Measurements from ENCODE around the gene ADAMTS17. TPM values are rescaled to one million over a fixed set of nuclear protein-coding genes. Genes with fewer than 3 reads are reported as not detected.

Gene ADAMTS17
- total RNA-seq, 1 donor from 2014 or later, result 1.5 TPM

DNA sequence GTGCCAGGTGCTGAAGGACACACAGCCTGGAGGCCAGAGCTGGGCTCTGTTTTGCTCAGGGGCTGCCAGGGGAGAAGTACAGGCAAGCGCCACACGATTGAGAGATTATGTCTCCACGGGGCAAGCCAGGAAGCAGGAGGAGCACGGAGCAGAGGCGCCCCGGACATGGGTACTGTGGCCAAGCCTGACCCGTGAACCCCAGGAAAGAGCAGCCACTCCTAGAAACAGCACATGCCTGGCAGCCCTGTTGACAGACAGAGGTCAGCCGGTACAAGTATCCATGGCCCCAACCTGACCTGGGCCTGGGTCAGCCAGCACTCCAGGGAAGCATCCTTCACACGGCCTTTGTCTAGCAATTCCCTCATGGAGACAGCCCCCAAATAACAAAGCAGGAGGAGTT lies 89.4 kb downstream of the ADAMTS17 start:
- Mint-ChIP-seq H3K36me3 (ENCODE audit: unreplicated experiment) (peaks cover 2% of the 10 kb centered on the region), H3K4me1 (ENCODE audit: unreplicated experiment) (no peaks in the 10 kb centered on the region), H3K27me3 (ENCODE audit: unreplicated experiment) (no peaks in the 10 kb centered on the region), H3K27ac (ENCODE audit: unreplicated experiment) (no peak overlapping the region), H3K4me3 (ENCODE audit: unreplicated experiment) (no peak overlapping the region), H3K9me3 (ENCODE audit: unreplicated experiment) (peaks cover 14% of the 10 kb centered on the region)
- DNase-seq (ENCODE audit: extremely low spot score, unreplicated experiment), result peak; percentile 75
- TF ChIP-seq, protein P1, sequence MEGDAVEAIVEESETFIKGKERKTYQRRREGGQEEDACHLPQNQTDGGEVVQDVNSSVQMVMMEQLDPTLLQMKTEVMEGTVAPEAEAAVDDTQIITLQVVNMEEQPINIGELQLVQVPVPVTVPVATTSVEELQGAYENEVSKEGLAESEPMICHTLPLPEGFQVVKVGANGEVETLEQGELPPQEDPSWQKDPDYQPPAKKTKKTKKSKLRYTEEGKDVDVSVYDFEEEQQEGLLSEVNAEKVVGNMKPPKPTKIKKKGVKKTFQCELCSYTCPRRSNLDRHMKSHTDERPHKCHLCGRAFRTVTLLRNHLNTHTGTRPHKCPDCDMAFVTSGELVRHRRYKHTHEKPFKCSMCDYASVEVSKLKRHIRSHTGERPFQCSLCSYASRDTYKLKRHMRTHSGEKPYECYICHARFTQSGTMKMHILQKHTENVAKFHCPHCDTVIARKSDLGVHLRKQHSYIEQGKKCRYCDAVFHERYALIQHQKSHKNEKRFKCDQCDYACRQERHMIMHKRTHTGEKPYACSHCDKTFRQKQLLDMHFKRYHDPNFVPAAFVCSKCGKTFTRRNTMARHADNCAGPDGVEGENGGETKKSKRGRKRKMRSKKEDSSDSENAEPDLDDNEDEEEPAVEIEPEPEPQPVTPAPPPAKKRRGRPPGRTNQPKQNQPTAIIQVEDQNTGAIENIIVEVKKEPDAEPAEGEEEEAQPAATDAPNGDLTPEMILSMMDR (IDR thresholded peaks at IDR 0.05), result no peak

GRCh38 chr15:100250176-100250800 lies 91.5 kb downstream of the ADAMTS17 start:
- H3K9me3 Mint-ChIP-seq (ENCODE audit: unreplicated experiment), result peaks cover 20% of the 10 kb centered on the region
- H3K36me3 Mint-ChIP-seq (ENCODE audit: unreplicated experiment), result peaks cover 2% of the 10 kb centered on the region
- peak; percentile 62 for DNase-seq (ENCODE audit: extremely low spot score, unreplicated experiment)
- no peaks in the 10 kb centered on the region for H3K27me3 Mint-ChIP-seq (ENCODE audit: unreplicated experiment)
- no peak overlapping the region for H3K4me3 Mint-ChIP-seq (ENCODE audit: unreplicated experiment)
- H3K27ac Mint-ChIP-seq (ENCODE audit: unreplicated experiment), result no peak overlapping the region
- H3K4me1 Mint-ChIP-seq (ENCODE audit: unreplicated experiment), result no peaks in the 10 kb centered on the region
- TF ChIP-seq, protein P1 (IDR thresholded peaks at IDR 0.05), result no peak

GRCh38 chr15:100249096-100249815 lies 92.5 kb downstream of the ADAMTS17 start:
- DNase-seq (ENCODE audit: extremely low spot score, unreplicated experiment), result peak; percentile 78
- H3K27me3 Mint-ChIP-seq (ENCODE audit: unreplicated experiment), result no peaks in the 10 kb centered on the region
- no peaks in the 10 kb centered on the region for H3K4me1 Mint-ChIP-seq (ENCODE audit: unreplicated experiment)
- peaks cover 2% of the 10 kb centered on the region for H3K36me3 Mint-ChIP-seq (ENCODE audit: unreplicated experiment)
- TF ChIP-seq, protein P1 (IDR thresholded peaks at IDR 0.05), result no peak
- no peak overlapping the region for H3K4me3 Mint-ChIP-seq (ENCODE audit: unreplicated experiment)
- peaks cover 11% of the 10 kb centered on the region for H3K9me3 Mint-ChIP-seq (ENCODE audit: unreplicated experiment)
- H3K27ac Mint-ChIP-seq (ENCODE audit: unreplicated experiment), result no peak overlapping the region

DNA sequence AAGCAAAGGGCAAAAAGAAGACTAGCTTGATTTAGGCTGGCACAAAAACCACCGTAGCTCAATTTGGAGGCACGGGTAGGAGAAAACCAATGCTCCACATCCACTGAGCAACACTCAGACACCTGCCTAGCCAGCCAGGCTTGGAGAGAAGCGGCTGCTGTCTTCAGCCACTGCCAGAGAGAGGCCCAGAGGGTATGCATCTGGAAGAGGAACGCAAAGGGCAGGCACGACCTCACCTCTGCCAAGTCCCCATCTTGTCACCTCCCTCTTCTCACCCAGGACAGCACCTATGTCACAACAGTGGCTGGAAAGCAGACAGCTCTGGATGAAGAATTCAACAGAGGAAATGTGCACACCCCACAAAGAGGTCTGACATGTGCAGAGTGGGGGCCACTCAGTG lies 93.5 kb downstream of the ADAMTS17 start:
- DNase-seq (ENCODE audit: extremely low spot score, unreplicated experiment), result no peak
- Mint-ChIP-seq H3K4me3 (ENCODE audit: unreplicated experiment) (no peak overlapping the region), H3K9me3 (ENCODE audit: unreplicated experiment) (peaks cover 11% of the 10 kb centered on the region), H3K36me3 (ENCODE audit: unreplicated experiment) (peaks cover 2% of the 10 kb centered on the region), H3K27ac (ENCODE audit: unreplicated experiment) (no peak overlapping the region), H3K27me3 (ENCODE audit: unreplicated experiment) (no peaks in the 10 kb centered on the region), H3K4me1 (ENCODE audit: unreplicated experiment) (no peaks in the 10 kb centered on the region)
- TF ChIP-seq, protein P1 (IDR thresholded peaks at IDR 0.05), result no peak

All from osteocyte (in vitro differentiated cells).